ENCODE data around the gene A1CF. TPM values are rescaled to one million over a fixed set of nuclear protein-coding genes. Genes with fewer than 3 reads are reported as not detected.

Gene A1CF
- total RNA-seq, 1 experiment from 2014 or later: not detected

DNA sequence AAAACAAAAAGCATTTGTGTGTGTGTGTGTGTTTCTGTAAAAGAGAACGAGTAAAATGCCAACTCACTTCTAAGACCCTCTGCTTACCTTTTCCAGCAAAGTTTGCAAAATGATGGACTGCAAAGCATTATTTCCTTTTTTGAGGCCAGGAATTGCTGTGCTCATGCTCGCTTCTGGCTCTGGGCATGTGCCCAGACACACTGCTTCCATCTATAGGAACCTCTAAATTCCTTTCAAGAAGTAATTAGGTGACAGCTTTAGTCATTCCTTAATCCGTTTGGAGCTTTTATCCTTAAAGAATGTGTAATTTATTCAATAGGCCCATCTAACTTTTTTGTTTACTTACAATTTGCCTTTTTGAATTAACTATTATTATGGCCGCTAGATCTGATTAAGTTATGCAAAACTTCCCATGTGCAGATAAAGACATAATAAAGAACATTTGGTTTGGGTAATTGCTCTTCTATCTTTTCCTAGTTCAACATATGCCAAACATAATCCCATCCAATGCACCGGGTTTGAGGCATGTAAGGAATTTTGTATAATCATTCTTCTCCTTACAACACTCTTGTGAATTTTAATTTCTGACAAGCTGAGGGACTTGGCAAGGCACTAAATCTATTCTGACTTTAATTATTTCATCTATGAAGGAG, 34.7 kb downstream of the A1CF start:
- BruUV-seq (replicated peaks): no TSS peak
- 0 out of 2 replicates have a peak overlapping the region, but pooled peaks have one; percentile 48 for H3K4me2 ChIP-seq (ENCODE audit: low read length)
- ATAC-seq: no peak

DNA sequence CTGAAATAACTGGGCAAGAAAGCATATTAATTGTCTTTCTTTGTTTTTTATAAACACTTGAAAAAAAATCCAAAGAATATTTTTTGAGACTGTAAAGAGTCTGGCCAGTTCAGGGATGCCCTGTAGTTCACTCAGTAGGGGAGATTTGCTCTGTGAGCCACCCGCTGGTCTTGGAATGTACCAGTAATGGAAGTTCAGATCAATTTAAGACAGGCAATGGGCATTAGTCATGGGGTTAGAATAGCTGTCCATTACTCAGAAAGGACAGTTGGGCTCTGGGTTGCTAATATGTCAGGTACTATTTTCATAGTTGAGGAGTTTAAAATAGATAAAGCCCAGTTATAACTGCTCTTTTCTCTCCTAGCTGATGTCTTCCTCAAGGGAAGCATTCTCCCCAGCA, 38.7 kb downstream of the A1CF start:
- H4K20me1 ChIP-seq (ENCODE audit: low read length): no peaks in the 10 kb centered on the region
- H3F3A ChIP-seq (ENCODE audit: low read length, unreplicated experiment): no peaks in the 10 kb centered on the region
- H3K27me3 ChIP-seq (ENCODE audit: low read length): peaks cover 26% of the 10 kb centered on the region
- DNase-seq: peak; percentile 54
- H3K9ac ChIP-seq (ENCODE audit: low read length): no peak overlapping the region
- intact Hi-C loops (cut with micrococcal nuclease): no loop called here
- TF ChIP-seq EZH2 (IDR thresholded peaks at IDR 0.05; ENCODE audit: low read length, unreplicated experiment) (no peak), EZH2phosphoT487 (IDR thresholded peaks at IDR 0.05; ENCODE audit: borderline replicate concordance, low read length) (no peak)
- TF ChIP-seq, protein P1, sequence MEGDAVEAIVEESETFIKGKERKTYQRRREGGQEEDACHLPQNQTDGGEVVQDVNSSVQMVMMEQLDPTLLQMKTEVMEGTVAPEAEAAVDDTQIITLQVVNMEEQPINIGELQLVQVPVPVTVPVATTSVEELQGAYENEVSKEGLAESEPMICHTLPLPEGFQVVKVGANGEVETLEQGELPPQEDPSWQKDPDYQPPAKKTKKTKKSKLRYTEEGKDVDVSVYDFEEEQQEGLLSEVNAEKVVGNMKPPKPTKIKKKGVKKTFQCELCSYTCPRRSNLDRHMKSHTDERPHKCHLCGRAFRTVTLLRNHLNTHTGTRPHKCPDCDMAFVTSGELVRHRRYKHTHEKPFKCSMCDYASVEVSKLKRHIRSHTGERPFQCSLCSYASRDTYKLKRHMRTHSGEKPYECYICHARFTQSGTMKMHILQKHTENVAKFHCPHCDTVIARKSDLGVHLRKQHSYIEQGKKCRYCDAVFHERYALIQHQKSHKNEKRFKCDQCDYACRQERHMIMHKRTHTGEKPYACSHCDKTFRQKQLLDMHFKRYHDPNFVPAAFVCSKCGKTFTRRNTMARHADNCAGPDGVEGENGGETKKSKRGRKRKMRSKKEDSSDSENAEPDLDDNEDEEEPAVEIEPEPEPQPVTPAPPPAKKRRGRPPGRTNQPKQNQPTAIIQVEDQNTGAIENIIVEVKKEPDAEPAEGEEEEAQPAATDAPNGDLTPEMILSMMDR (conservative IDR thresholded peaks at IDR 0.05; ENCODE audit: low read depth, low read length): no peak
- H3K36me3 ChIP-seq (ENCODE audit: low read depth, low read length): no peaks in the 10 kb centered on the region
- H3K4me3 ChIP-seq (ENCODE audit: low read length): no peak overlapping the region
- H3K4me1 ChIP-seq (ENCODE audit: insufficient read depth, low read length): peaks cover 12% of the 10 kb centered on the region
- no peaks in the 10 kb centered on the region for H3K79me2 ChIP-seq (ENCODE audit: low read length)
- H3K9me2 ChIP-seq (replicated peaks; ENCODE audit: low read length): peaks cover 6% of the 10 kb centered on the region; the same call in 1 of the 2 replicates
- peak; percentile 39 for ATAC-seq
- no peaks in the 10 kb centered on the region for H3K9me3 ChIP-seq (ENCODE audit: low read length)
- no peak overlapping the region for H3K27ac ChIP-seq (ENCODE audit: low read length)
- ChIA-PET POLR2A (ENCODE audit: unreplicated experiment) (no interaction called here), CTCF (no interaction called here)
- H3K4me2 ChIP-seq (ENCODE audit: low read length): no peak overlapping the region
- no peak overlapping the region for H2AFZ ChIP-seq (ENCODE audit: low read length)
- no TSS peak for BruUV-seq (replicated peaks)

More for the DNA sequence above, 34.7 kb downstream of the A1CF start:
- CTCF ChIA-PET: no interaction called here
- TF ChIP-seq, protein P1 (conservative IDR thresholded peaks at IDR 0.05; ENCODE audit: low read depth, low read length): no peak
- no peak for TF ChIP-seq EZH2phosphoT487 (IDR thresholded peaks at IDR 0.05; ENCODE audit: borderline replicate concordance, low read length)
- no peak for TF ChIP-seq EZH2 (IDR thresholded peaks at IDR 0.05; ENCODE audit: low read length, unreplicated experiment)
- Histone ChIP-seq H3K36me3 (ENCODE audit: low read depth, low read length) (no peaks in the 10 kb centered on the region), H3K79me2 (ENCODE audit: low read length) (no peaks in the 10 kb centered on the region), H4K20me1 (ENCODE audit: low read length) (no peaks in the 10 kb centered on the region), H3K9me2 (replicated peaks; ENCODE audit: low read length) (peaks cover 6% of the 10 kb centered on the region; the same call in 1 of the 2 replicates), H3K27me3 (ENCODE audit: low read length) (0 out of 2 replicates have a peak, but pooled peaks cover 15% of the 10 kb centered on the region), H3K4me1 (ENCODE audit: insufficient read depth, low read length) (peaks cover 12% of the 10 kb centered on the region), H3F3A (ENCODE audit: low read length, unreplicated experiment) (no peaks in the 10 kb centered on the region), H3K27ac (ENCODE audit: low read length) (no peak overlapping the region), H3K9ac (ENCODE audit: low read length) (no peak overlapping the region), H3K4me3 (ENCODE audit: low read length) (no peak overlapping the region), H2AFZ (ENCODE audit: low read length) (no peak overlapping the region), H3K9me3 (ENCODE audit: low read length) (no peaks in the 10 kb centered on the region)
- intact Hi-C loops (cut with micrococcal nuclease): loop anchor here (2.0 kb wide), 1 partner anchor 66 kb away; no protein-coding TSS in a partner anchor
- POLR2A ChIA-PET (ENCODE audit: unreplicated experiment): interaction anchor here (0.7 kb wide), 1 partner anchor 67 kb away, joined by 5 read pairs; no protein-coding TSS in a partner anchor
- DNase-seq: no peak

DNA sequence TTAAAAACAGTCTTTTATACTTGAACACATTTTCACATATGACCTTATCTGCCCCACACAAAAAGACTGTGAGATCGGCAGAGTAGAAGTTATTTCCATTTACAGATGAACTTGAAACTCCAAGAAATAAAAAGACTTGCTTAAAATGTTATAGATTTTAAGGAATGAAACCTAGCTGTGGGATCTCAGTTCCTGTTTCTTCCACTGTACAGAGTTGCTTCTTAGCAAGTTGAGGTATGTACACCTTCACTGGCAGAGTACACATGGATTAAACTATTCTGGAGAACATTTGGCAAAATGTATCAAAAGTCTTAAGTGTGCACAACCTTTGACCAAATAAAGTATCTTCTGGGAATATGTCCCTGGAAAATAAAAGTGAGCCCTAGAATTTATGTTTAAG, 48.3 kb downstream of the A1CF start:
- H3K36me3 ChIP-seq (ENCODE audit: low read depth, low read length): no peaks in the 10 kb centered on the region
- no peaks in the 10 kb centered on the region for H3F3A ChIP-seq (ENCODE audit: low read length, unreplicated experiment)
- intact Hi-C loops (cut with micrococcal nuclease): no loop called here
- no TSS peak for BruUV-seq (replicated peaks)
- ChIA-PET CTCF (no interaction called here), POLR2A (ENCODE audit: unreplicated experiment) (no interaction called here)
- H4K20me1 ChIP-seq (ENCODE audit: low read length): no peaks in the 10 kb centered on the region
- H3K79me2 ChIP-seq (ENCODE audit: low read length): no peaks in the 10 kb centered on the region
- peaks cover 91% of the 10 kb centered on the region for H3K27me3 ChIP-seq (ENCODE audit: low read length)
- no peak overlapping the region for H3K4me2 ChIP-seq (ENCODE audit: low read length)
- DNase-seq (no peak), ATAC-seq (no peak)
- no peak overlapping the region for H2AFZ ChIP-seq (ENCODE audit: low read length)
- H3K4me1 ChIP-seq (ENCODE audit: insufficient read depth, low read length): no peaks in the 10 kb centered on the region
- H3K27ac ChIP-seq (ENCODE audit: low read length): no peak overlapping the region
- no peak overlapping the region for H3K4me3 ChIP-seq (ENCODE audit: low read length)
- H3K9me3 ChIP-seq (ENCODE audit: low read length): no peaks in the 10 kb centered on the region
- H3K9ac ChIP-seq (ENCODE audit: low read length): no peak overlapping the region
- TF ChIP-seq, protein P1 (conservative IDR thresholded peaks at IDR 0.05; ENCODE audit: low read depth, low read length): no peak
- TF ChIP-seq EZH2phosphoT487 (IDR thresholded peaks at IDR 0.05; ENCODE audit: borderline replicate concordance, low read length) (no peak), EZH2 (IDR thresholded peaks at IDR 0.05; ENCODE audit: low read length, unreplicated experiment) (no peak)
- no peaks in the 10 kb centered on the region for H3K9me2 ChIP-seq (replicated peaks; ENCODE audit: low read length)
